HepG2 (cell line): ENCODE measurements around the gene CLEC6A. TPM values are rescaled to one million over a fixed set of nuclear protein-coding genes. Genes with fewer than 3 reads are reported as not detected.

Experiments used
- ATAC-seq: fragments of 200-7000 bp; cut with Tn5 transposase; 3 replicates; pipeline ENCODE4 v1.9.1; 2020; ENCODE audit warnings: mild to moderate bottlenecking, moderate library complexity
- BruUV-seq: library from RNA; stranded (reverse); fragments of 400-500 nt; replicated peaks from 2 replicates; lab custom pipeline; 2021; lab: Mats Ljungman, UMichigan
- CTCF ChIA-PET: fragments of 300-600 bp; formaldehyde crosslinking; extraction: SDS; loops from one replicate; lab custom pipeline; 2021; ENCODE audit warnings: low total read pairs, inconsistent platforms, low intra/inter-chr PET ratio; lab: Yijun Ruan, JAX
- POLR2A ChIA-PET: fragments of 350-600 bp; sonication (Branson Sonifier 250); formaldehyde crosslinking; loops from one replicate; lab custom pipeline; 2020; ENCODE audit warnings: antibody characterized with exemption, inconsistent platforms; lab: Yijun Ruan, JAX
- DNase-seq: peaks from one replicate; pipeline ENCODE4 v3.0.0-alpha.2; 2015; ENCODE audit warnings: low spot score
- FAIRE-seq: peaks from 3 replicates; lab custom pipeline; 2011; peaks lifted over from hg19 to GRCh38; lab: Jason Lieb, UNC
- H2AFZ ChIP-seq: one replicate; pipeline ENCODE4 v1.6.1; 2011; ENCODE audit warnings: low read length, inconsistent platforms
- H3K27ac ChIP-seq: fragments of 300-600 bp; 3 replicates; pipeline ENCODE4 v1.8.0; 2011; ENCODE audit warnings: mixed run types, mild to moderate bottlenecking, mixed read lengths, low read length, inconsistent platforms; ENCODE audit not compliant: insufficient read depth; ENCODE audit errors: extremely low read length
- H3K27me3 ChIP-seq, 2 experiments: fragments of 200-600 bp in 1 of 2; 2 replicates in 1 of 2; 3 replicates in 1 of 2; pipeline versions ENCODE4 v1.6.0 to v1.8.0; 2011; ENCODE audit warnings: low read length in 2 of 2, mild to moderate bottlenecking in 2 of 2, moderate library complexity in 2 of 2, inconsistent platforms in 1 of 2; ENCODE audit not compliant: insufficient read depth in 2 of 2, control insufficient read depth in 1 of 2
- H3K36me3 ChIP-seq, 2 experiments: fragments of 200-600 bp in 1 of 2; replicated peaks in 1 of 2; 2 replicates in 1 of 2; 3 replicates in 1 of 2; pipeline versions ENCODE4 v1.5.1 to v1.8.0; 2011; ENCODE audit warnings: low read length in 2 of 2, inconsistent platforms in 1 of 2; ENCODE audit not compliant: insufficient read depth in 2 of 2, control insufficient read depth in 1 of 2
- H3K4me1 ChIP-seq: 2 replicates; pipeline ENCODE4 v1.5.1; 2012; ENCODE audit warnings: low read length, inconsistent platforms; ENCODE audit not compliant: insufficient read depth
- H3K4me2 ChIP-seq: 2 replicates; pipeline ENCODE4 v1.6.0; 2011; ENCODE audit warnings: low read depth, low read length, inconsistent platforms
- H3K4me3 ChIP-seq, 3 experiments: fragments of 200-600 bp in 1 of 3; sonication (generic), shearing (Covaris generic) in 1 of 3; replicated peaks in 1 of 3; 2 replicates each; pipeline ENCODE4 v1.5.1; 2011 to 2016; ENCODE audit warnings: low read length in 3 of 3, inconsistent platforms in 2 of 3, low read depth in 2 of 3, mild to moderate bottlenecking in 2 of 3, control low read depth in 1 of 3, mixed read lengths in 1 of 3; ENCODE audit not compliant: insufficient read depth in 1 of 3
- H3K79me2 ChIP-seq: one replicate; pipeline ENCODE4 v1.6.1; 2011; ENCODE audit warnings: low read length, inconsistent platforms; ENCODE audit not compliant: insufficient read depth
- H3K9ac ChIP-seq: 2 replicates; pipeline ENCODE4 v1.6.0; 2011; ENCODE audit warnings: mild to moderate bottlenecking, low read depth, low read length, inconsistent platforms; ENCODE audit not compliant: insufficient read depth
- H3K9me3 ChIP-seq: 2 replicates; pipeline ENCODE4 v1.5.1; 2012; ENCODE audit warnings: mild to moderate bottlenecking, low read length
- H4K20me1 ChIP-seq: 2 replicates; pipeline ENCODE4 v1.6.0; 2011; ENCODE audit warnings: inconsistent platforms, mild to moderate bottlenecking, low read length, moderate library complexity; ENCODE audit not compliant: insufficient read depth
- ARNTL ChIP-seq: sonication (generic); formaldehyde crosslinking; IDR thresholded peaks from 2 replicates; pipeline ENCODE4 v1.4.0; 2020; ENCODE audit warnings: mild to moderate bottlenecking, missing genetic modification reagents
- HDAC1 ChIP-seq: sonication (generic); formaldehyde crosslinking; IDR thresholded peaks from 2 replicates; pipeline ENCODE4 v1.5.1; 2020; ENCODE audit warnings: mild to moderate bottlenecking, missing genetic modification reagents
- HOXA5 ChIP-seq: sonication (generic); formaldehyde crosslinking; IDR thresholded peaks from 2 replicates; pipeline ENCODE4 v1.4.0; 2020; ENCODE audit warnings: missing genetic modification reagents
- JUND ChIP-seq: sonication (generic); formaldehyde crosslinking; IDR thresholded peaks from 2 replicates; pipeline ENCODE4 v1.8.0; 2022; ENCODE audit warnings: mild to moderate bottlenecking, missing genetic modification reagents
- SRSF9 ChIP-seq: fragments of 200-400 bp; formaldehyde crosslinking; IDR thresholded peaks from 2 replicates; pipeline ENCODE4 v1.6.1; 2018; ENCODE audit warnings: borderline replicate concordance, mild to moderate bottlenecking, low read depth, low read length; ENCODE audit not compliant: insufficient read depth, poor library complexity, severe bottlenecking
- ZNF205 ChIP-seq: IDR thresholded peaks from 2 replicates; pipeline ENCODE4 v1.6.1; 2018; ENCODE audit warnings: missing biosample characterization, missing genetic modification reagents
- WGBS: methylation state at CpG from one replicate; pipeline ENCODE4 v1.1.6; 2017; ENCODE audit warnings: low lambda C conversion rate; 5-methylcytosine and 5-hydroxymethylcytosine counted together
- in situ Hi-C: cut with HindIII; loops from 2 replicates; pipeline ENCODE4 v1.10.0; 2017; ENCODE audit warnings: low pct_unique_long_range_greater_than_20kb; ENCODE audit not compliant: extremely low pct_ligation_motif_present
- intact Hi-C: fragments of 100-400 bp; cut with micrococcal nuclease; formaldehyde crosslinking; loops from one replicate; pipeline ENCODE4 v1.10.0; 2022; ENCODE audit not compliant: unreplicated experiment
- polyA plus RNA-seq, 8 experiments: library from polyadenylated mRNA; depleted of rRNA in 3 of 8; stranded (reverse) in 7 of 8; unstranded in 1 of 8; fragments of >200 nt; fragmentation: Illumina TruSeq in 4 of 8; extraction: Trizol in 4 of 8; gene quantifications; 2 replicates each; pipeline versions ENCODE4 v1.2.1 to v1.2.3, GENCODE V29; 2011 to 2016; ENCODE audit warnings: low read depth in 4 of 8, missing spikeins in 1 of 8, mixed read lengths in 1 of 8; ENCODE audit not compliant: insufficient read depth in 1 of 8
- total RNA-seq, 5 experiments: library from RNA; depleted of rRNA; stranded (reverse); fragments of >200 nt; fragmentation: Illumina TruSeq; extraction: Trizol; gene quantifications; 2 replicates each; pipeline ENCODE4 v1.2.3, GENCODE V29; 2016; ENCODE audit warnings: low read depth in 1 of 5
- TF ChIP-seq, protein P1 (sequence below): IDR thresholded peaks from 2 replicates; pipeline ENCODE4 v1.6.1; 2018; ENCODE audit warnings: missing genetic modification reagents, mild to moderate bottlenecking, missing compliant biosample characterization

The CLEC6A gene
- total and polyA plus RNA-seq, 2 of the 13 experiments (the other 11 are each of a cell fraction or from before 2014, with no cell fraction given): not detected

DNA sequence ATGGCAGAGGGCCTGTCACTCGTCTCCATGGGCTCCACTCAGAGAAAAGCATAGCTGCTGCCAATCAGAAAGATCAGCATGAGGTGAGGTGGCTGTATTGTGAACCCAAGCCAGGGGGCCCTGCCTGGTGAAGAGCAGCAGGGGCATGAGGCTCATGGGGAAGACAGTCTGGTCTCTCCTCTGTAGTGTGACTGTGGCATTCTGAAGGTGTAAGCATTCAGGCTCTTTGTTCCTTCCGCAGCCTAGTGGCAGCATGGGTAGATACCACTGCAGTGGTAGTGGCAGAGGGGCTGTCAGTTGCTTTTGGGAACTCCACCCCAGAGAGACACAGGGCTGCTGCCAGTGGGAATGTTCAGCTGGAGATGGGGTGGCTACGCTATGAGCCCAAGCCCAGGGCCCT is 52.5 kb downstream of the CLEC6A start:
- TF ChIP-seq JUND (no peak), HDAC1 (CRISPR knock-in tag) (no peak), HOXA5 (CRISPR knock-in tag) (no peak)
- ATAC-seq: no peak

DNA sequence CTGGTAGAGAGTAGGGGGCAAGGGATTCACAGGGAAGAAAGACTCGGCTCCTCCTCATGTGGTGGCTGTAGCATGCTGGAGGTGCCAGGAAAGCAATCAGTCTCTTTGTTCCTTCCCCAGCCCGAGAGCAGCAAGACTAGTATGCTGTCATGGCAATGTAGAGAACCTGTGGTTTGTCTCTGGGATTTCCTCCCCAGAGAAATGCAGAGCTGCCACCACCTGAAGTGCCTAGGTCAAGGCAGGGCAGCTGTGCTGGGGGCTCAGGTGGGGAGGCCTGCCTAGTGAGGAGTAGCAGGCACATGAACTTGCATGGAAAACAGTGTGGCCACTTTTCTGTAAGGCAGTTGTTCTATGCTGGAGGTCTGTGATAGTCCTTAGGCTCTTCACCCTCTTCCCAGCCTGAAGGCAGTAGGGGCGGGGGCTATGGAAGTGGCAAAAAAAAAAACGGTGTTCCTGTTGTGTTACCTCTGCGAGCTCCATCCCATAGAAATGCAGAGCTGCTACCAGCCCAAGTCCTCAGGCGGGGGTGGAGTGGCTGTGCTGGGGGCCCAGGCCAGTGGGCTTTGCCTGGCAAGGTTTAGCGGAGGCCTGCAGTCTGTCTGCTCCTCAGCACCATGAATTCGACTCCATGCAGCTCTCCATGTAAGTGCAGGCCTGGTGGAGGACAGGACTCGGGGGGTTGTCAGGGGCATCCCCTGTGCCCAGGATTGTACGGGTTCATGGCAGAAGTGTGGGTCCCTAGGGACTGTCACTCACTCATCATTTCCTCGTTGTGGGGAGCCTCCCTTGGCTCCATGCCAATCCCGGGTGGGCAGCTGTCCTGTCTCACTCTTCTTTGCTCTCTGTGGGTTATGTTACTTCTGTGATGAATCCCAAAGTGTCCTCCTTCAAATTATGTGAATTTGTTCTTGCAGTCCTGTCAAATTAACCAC is 53.4 kb downstream of the CLEC6A start:
- in situ Hi-C loops (no loop called here), intact Hi-C loops (no loop called here)
- ChIA-PET CTCF (no interaction called here), POLR2A (no interaction called here)
- Histone ChIP-seq H3K27ac (no peak overlapping the region), H3K27me3 (peaks cover 0 to 24% of the 10 kb centered on the region in 2 experiments; a peak in 3 of 5 replicates), H3K9ac (no peak overlapping the region), H3K9me3 (no peaks in the 10 kb centered on the region), H4K20me1 (no peaks in the 10 kb centered on the region; the same call in 1 of the 2 replicates), H3K36me3 (no peaks in the 10 kb centered on the region), H2AFZ (no peak overlapping the region), H3K4me2 (no peak overlapping the region), H3K79me2 (no peaks in the 10 kb centered on the region), H3K4me1 (no peaks in the 10 kb centered on the region), H3K4me3 (no peak overlapping the region)
- ATAC-seq: no peak
- BruUV-seq: no TSS peak
- DNase-seq: no peak
- TF ChIP-seq, protein P1, sequence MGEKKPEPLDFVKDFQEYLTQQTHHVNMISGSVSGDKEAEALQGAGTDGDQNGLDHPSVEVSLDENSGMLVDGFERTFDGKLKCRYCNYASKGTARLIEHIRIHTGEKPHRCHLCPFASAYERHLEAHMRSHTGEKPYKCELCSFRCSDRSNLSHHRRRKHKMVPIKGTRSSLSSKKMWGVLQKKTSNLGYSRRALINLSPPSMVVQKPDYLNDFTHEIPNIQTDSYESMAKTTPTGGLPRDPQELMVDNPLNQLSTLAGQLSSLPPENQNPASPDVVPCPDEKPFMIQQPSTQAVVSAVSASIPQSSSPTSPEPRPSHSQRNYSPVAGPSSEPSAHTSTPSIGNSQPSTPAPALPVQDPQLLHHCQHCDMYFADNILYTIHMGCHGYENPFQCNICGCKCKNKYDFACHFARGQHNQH (CRISPR knock-in tag): no peak
- TF ChIP-seq ZNF205 (CRISPR knock-in tag) (no peak), SRSF9 (no peak), ARNTL (no peak)
- FAIRE-seq: no peak
- 3% methylated on average over 6 of the region's 12 CpGs for WGBS

More for the DNA sequence above, 52.5 kb downstream of the CLEC6A start:
- peaks cover 0 to 24% of the 10 kb centered on the region in 2 experiments; a peak in 3 of 5 replicates for H3K27me3 ChIP-seq
- H4K20me1 ChIP-seq: no peaks in the 10 kb centered on the region; the same call in 1 of the 2 replicates
- WGBS: 0% methylated on average over 2 of the region's 3 CpGs
- CTCF ChIA-PET: no interaction called here
- H3K79me2 ChIP-seq: no peaks in the 10 kb centered on the region
- no peak overlapping the region for H3K4me2 ChIP-seq
- H3K36me3 ChIP-seq: no peaks in the 10 kb centered on the region
- intact Hi-C loops (no loop called here), in situ Hi-C loops (no loop called here)
- POLR2A ChIA-PET: no interaction called here
- no peaks in the 10 kb centered on the region for H3K4me1 ChIP-seq
- H2AFZ ChIP-seq: no peak overlapping the region
- FAIRE-seq (no peak), DNase-seq (no peak)
- H3K4me3 ChIP-seq: no peak overlapping the region
- no peak overlapping the region for H3K9ac ChIP-seq
- no TSS peak for BruUV-seq
- no peak overlapping the region for H3K27ac ChIP-seq
- H3K9me3 ChIP-seq: no peaks in the 10 kb centered on the region
